GM21447 (cell line): ENCODE data around the gene PREB.

Experiments
- ATAC-seq: cut with Tn5 transposase; IDR thresholded peaks from one replicate; pipeline ENCODE4 v1.9.1; 2021; ENCODE audit not compliant: unreplicated experiment

Gene PREB

GRCh38 chr2:27152796-27153464 lies 18.5 kb upstream of the PREB start:
- no peak for ATAC-seq

GRCh38 chr2:27152102-27152795 lies 17.8 kb upstream of the PREB start:
- ATAC-seq: no peak

- ATAC-seq: no peak
These were observed 16.3 kb upstream of the PREB start for GRCh38 chr2:27150639-27151230.

- no peak for ATAC-seq
These were observed 15.4 kb upstream of the PREB start for GRCh38 chr2:27149570-27150405.

- no peak for ATAC-seq
These were observed 14.5 kb upstream of the PREB start, which contains the start of gene TCF23 for GRCh38 chr2:27148801-27149439. Gene TCF23, plus strand, starts transcription at chr2:27149004. Its CDS starts 130 bp downstream, at chr2:27149134.

GRCh38 chr2:27147935-27148334 lies 13.5 kb upstream of the PREB start:
- ATAC-seq: no peak

GRCh38 chr2:27145682-27146081 lies 11.2 kb upstream of the PREB start:
- no peak for ATAC-seq

- ATAC-seq: no peak
These were observed 8.8 kb upstream of the PREB start for GRCh38 chr2:27143285-27143684.

- ATAC-seq: no peak
These were observed 4.9 kb upstream of the PREB start, which contains the start of gene PRR30 for GRCh38 chr2:27139310-27139709. Gene PRR30, minus strand, starts transcription at chr2:27139410. Its CDS starts 1,081 bp downstream, at chr2:27138329.

GRCh38 chr2:27138111-27138510 lies 3.7 kb upstream of the PREB start:
- ATAC-seq: no peak

GRCh38 chr2:27137322-27137935 lies 3.0 kb upstream of the PREB start:
- no peak for ATAC-seq

GRCh38 chr2:27136751-27137150 lies 2.3 kb upstream of the PREB start:
- ATAC-seq: no peak

- ATAC-seq: no peak
These were observed 1.1 kb upstream of the PREB start for GRCh38 chr2:27135478-27135955.

- no peak for ATAC-seq
These were observed 493 bp upstream of the PREB start for GRCh38 chr2:27134781-27135477.

- no peak for ATAC-seq
These were observed 1.1 kb downstream of the PREB start for GRCh38 chr2:27133195-27133875.

GRCh38 chr2:27131429-27131828 lies 3.0 kb downstream of the PREB start:
- ATAC-seq: no peak

GRCh38 chr2:27130396-27130795 lies 4.0 kb downstream of the PREB start:
- ATAC-seq: no peak

- ATAC-seq: no peak
These were observed 5.5 kb downstream of the PREB start for GRCh38 chr2:27128668-27129571.
